Right ventricle myocardium inferior (tissue), 1 donor: ENCODE results near the gene MYLK2. TPM values are rescaled to one million over a fixed set of nuclear protein-coding genes. Genes with fewer than 3 reads are reported as not detected.
A peak's percentile ranks its signal among the peaks of the same experiment; 100 is the strongest.

Source experiments
- ATAC-seq: fragments of 200-7000 bp; cut with Tn5 transposase; one replicate; pipeline ENCODE4 v1.9.1; 2020; ENCODE audit warnings: mild to moderate bottlenecking, moderate library complexity
- DNase-seq: peaks from one replicate; pipeline ENCODE4 v3.0.0; 2021; ENCODE audit errors: missing footprints
- intact Hi-C: fragments of 100-400 bp; cut with DNase I; formaldehyde crosslinking; loops from one replicate; pipeline ENCODE4 v1.11.0; 2022
- total RNA-seq: library from RNA; stranded (reverse); fragmentation: NEBNext Ultra II Directional; extraction: Animal tissue kit (Norgen Biotek cat#: 25700); gene quantifications from one replicate; pipeline ENCODE4 v1.2.1, GENCODE V29; 2021
- donor health status: DM: no; HTN: yes; CAD: no; lungs with severe emphysema.

The MYLK2 gene
- total RNA-seq, 1 donor from 2014 or later, result 0.35 TPM

- ATAC-seq (no peak), DNase-seq (no peak)
- intact Hi-C loops, result no loop called here
These were observed 25.7 kb downstream of the MYLK2 start for GRCh38 chr20:31844737-31845299.

GRCh38 chr20:31845300-31845863 is 26.2 kb downstream of the MYLK2 start, which contains the start of gene FOXS1:
TSS of gene FOXS1 (minus strand) at chr20:31845604. CDS start at chr20:31845542, 62 bp downstream.
- intact Hi-C loops, result no loop called here
- no peak for DNase-seq
- ATAC-seq, result peak; percentile 60

GRCh38 chr20:31846793-31847138 is 27.6 kb downstream of the MYLK2 start:
- DNase-seq (no peak), ATAC-seq (no peak)
- intact Hi-C loops, result loop anchor here (1.0 kb wide), 1 partner anchor 23 kb away; no protein-coding TSS in a partner anchor

GRCh38 chr20:31848088-31848999 is 29.2 kb downstream of the MYLK2 start:
- DNase-seq, result no peak
- no peak for ATAC-seq
- intact Hi-C loops, result no loop called here

GRCh38 chr20:31849306-31849930 is 30.3 kb downstream of the MYLK2 start:
- intact Hi-C loops, result no loop called here

GRCh38 chr20:31851240-31851955 is 32.2 kb downstream of the MYLK2 start:
- no peak for ATAC-seq
- intact Hi-C loops, result loop anchor here (5.0 kb wide), 1 partner anchor 236 kb away; no protein-coding TSS in a partner anchor

More at GRCh38 chr20:31849306-31849930, 30.3 kb downstream of the MYLK2 start:
- DNase-seq (no peak), ATAC-seq (no peak)

GRCh38 chr20:31853481-31853880 is 34.3 kb downstream of the MYLK2 start:
- intact Hi-C loops, result loop anchor here (5.0 kb wide), 1 partner anchor 234 kb away; no protein-coding TSS in a partner anchor
- no peak for ATAC-seq
- no peak for DNase-seq

More at GRCh38 chr20:31851240-31851955, 32.2 kb downstream of the MYLK2 start:
- no peak for DNase-seq

- DNase-seq (no peak), ATAC-seq (no peak)
- intact Hi-C loops, result no loop called here
These were observed 37.4 kb downstream of the MYLK2 start for GRCh38 chr20:31856516-31856915.

GRCh38 chr20:31857861-31858759 is 39.0 kb downstream of the MYLK2 start:
- intact Hi-C loops, result no loop called here
- ATAC-seq (no peak), DNase-seq (no peak)

- ATAC-seq (no peak), DNase-seq (no peak)
- intact Hi-C loops, result no loop called here
These were observed 39.6 kb downstream of the MYLK2 start for GRCh38 chr20:31858760-31859083.

- DNase-seq, result no peak
- no peak for ATAC-seq
- intact Hi-C loops, result no loop called here
These were observed 40.3 kb downstream of the MYLK2 start for GRCh38 chr20:31859266-31859997.

- ATAC-seq (no peak), DNase-seq (no peak)
- intact Hi-C loops, result no loop called here
These were observed 40.8 kb downstream of the MYLK2 start for GRCh38 chr20:31859998-31860380.

GRCh38 chr20:31860390-31861134 is 41.4 kb downstream of the MYLK2 start:
- intact Hi-C loops, result no loop called here
- ATAC-seq (peak; percentile 42), DNase-seq (no peak)

GRCh38 chr20:31861135-31861384 is 41.9 kb downstream of the MYLK2 start:
- DNase-seq (no peak), ATAC-seq (peak; percentile 37)
- intact Hi-C loops, result no loop called here

GRCh38 chr20:31861385-31862156 is 42.4 kb downstream of the MYLK2 start:
- DNase-seq, result no peak
- peak; percentile 56 for ATAC-seq
- intact Hi-C loops, result no loop called here

GRCh38 chr20:31862157-31862470 is 43.0 kb downstream of the MYLK2 start:
- DNase-seq (no peak), ATAC-seq (no peak)
- intact Hi-C loops, result no loop called here
